Measurements from ENCODE around the gene PLCB4. TPM values are rescaled to one million over a fixed set of nuclear protein-coding genes. Genes with fewer than 3 reads are reported as not detected.

Gene PLCB4
- total and polyA plus RNA-seq, 2 experiments from 2014 or later: 31.6 to 39.2 TPM

- Histone ChIP-seq H3K9me3 (ENCODE audit: low read depth) (no peaks in the 10 kb centered on the region), H3K27ac (no peak overlapping the region), H3K27me3 (no peaks in the 10 kb centered on the region), H3K4me1 (ENCODE audit: low read depth) (no peaks in the 10 kb centered on the region), H3K36me3 (no peaks in the 10 kb centered on the region), H3K4me3 (no peak overlapping the region)
- peak in 1 of 2 donors; percentile 90 for DNase-seq (ENCODE audit: low read depth in 1 of 2, low spot score in 1 of 2)
- no peak for TF ChIP-seq CTCF (IDR thresholded peaks at IDR 0.05; ENCODE audit: low read depth, low read length)
Measured at GRCh38 chr20:9306521-9306920, 237.6 kb downstream of the PLCB4 start.

DNA sequence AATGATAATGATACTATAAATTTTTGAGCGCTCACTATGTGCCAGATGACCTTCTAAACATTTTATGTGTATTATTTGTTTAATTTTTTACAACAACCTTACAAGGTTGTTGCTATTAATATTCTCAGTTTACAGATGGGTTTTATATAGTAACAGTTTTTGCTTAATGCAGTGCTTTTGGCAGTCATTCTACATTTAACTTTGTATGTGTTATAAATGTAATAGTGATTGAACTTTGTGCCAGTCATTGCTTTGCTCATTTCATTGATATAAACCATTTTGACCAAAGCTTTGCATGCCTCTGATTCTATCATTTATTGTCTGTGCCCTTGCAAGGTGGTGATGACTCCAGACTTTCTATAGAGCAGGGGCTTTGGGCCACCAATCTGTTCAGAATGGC, 239.2 kb downstream of the PLCB4 start:
- H3K4me1 ChIP-seq (ENCODE audit: low read depth): no peaks in the 10 kb centered on the region
- TF ChIP-seq CTCF (IDR thresholded peaks at IDR 0.05; ENCODE audit: low read depth, low read length): no peak
- H3K4me3 ChIP-seq: no peak overlapping the region
- H3K27ac ChIP-seq: no peak overlapping the region
- H3K36me3 ChIP-seq: no peaks in the 10 kb centered on the region
- DNase-seq (ENCODE audit: low read depth in 1 of 2, low spot score in 1 of 2): no peak
- H3K9me3 ChIP-seq (ENCODE audit: low read depth): no peaks in the 10 kb centered on the region
- H3K27me3 ChIP-seq: no peaks in the 10 kb centered on the region

GRCh38 chr20:9311132-9311531, 242.2 kb downstream of the PLCB4 start:
- Histone ChIP-seq H3K27me3 (no peaks in the 10 kb centered on the region), H3K36me3 (no peaks in the 10 kb centered on the region), H3K9me3 (ENCODE audit: low read depth) (no peaks in the 10 kb centered on the region), H3K4me3 (no peak overlapping the region), H3K27ac (no peak overlapping the region), H3K4me1 (ENCODE audit: low read depth) (no peaks in the 10 kb centered on the region)
- DNase-seq (ENCODE audit: low read depth in 1 of 2, low spot score in 1 of 2): peak in 1 of 2 donors; percentile 32
- TF ChIP-seq CTCF (IDR thresholded peaks at IDR 0.05; ENCODE audit: low read depth, low read length): no peak

GRCh38 chr20:9319687-9320384, 250.9 kb downstream of the PLCB4 start:
- H3K27ac ChIP-seq: no peak overlapping the region
- no peak for DNase-seq (ENCODE audit: low read depth in 1 of 2, low spot score in 1 of 2)

GRCh38 chr20:9321007-9321406, 252.1 kb downstream of the PLCB4 start:
- peaks cover 24% of the 10 kb centered on the region for H3K4me1 ChIP-seq (ENCODE audit: low read depth)
- no peak for TF ChIP-seq CTCF (IDR thresholded peaks at IDR 0.05; ENCODE audit: low read depth, low read length)

More at GRCh38 chr20:9319687-9320384, 250.9 kb downstream of the PLCB4 start:
- TF ChIP-seq CTCF (IDR thresholded peaks at IDR 0.05; ENCODE audit: low read depth, low read length): no peak
- no peaks in the 10 kb centered on the region for H3K9me3 ChIP-seq (ENCODE audit: low read depth)
- H3K27me3 ChIP-seq: no peaks in the 10 kb centered on the region
- no peak overlapping the region for H3K4me3 ChIP-seq
- H3K36me3 ChIP-seq: no peaks in the 10 kb centered on the region
- peaks cover 22% of the 10 kb centered on the region for H3K4me1 ChIP-seq (ENCODE audit: low read depth)

More at GRCh38 chr20:9321007-9321406, 252.1 kb downstream of the PLCB4 start:
- H3K9me3 ChIP-seq (ENCODE audit: low read depth): no peaks in the 10 kb centered on the region
- peak in 1 of 2 donors; percentile 44 for DNase-seq (ENCODE audit: low read depth in 1 of 2, low spot score in 1 of 2)
- H3K4me3 ChIP-seq: no peak overlapping the region
- H3K27me3 ChIP-seq: no peaks in the 10 kb centered on the region
- H3K36me3 ChIP-seq: no peaks in the 10 kb centered on the region
- no peak overlapping the region for H3K27ac ChIP-seq

Data from cardiac muscle cell (in vitro differentiated cells and primary cell).